GM23248 (cell line): Measurements from ENCODE around the gene RGS21. TPM values are rescaled to one million over a fixed set of nuclear protein-coding genes. Genes with fewer than 3 reads are reported as not detected.

Experiments
- DNase-seq: peaks from one replicate; pipeline ENCODE4 v3.0.0-alpha.2; 2015
- H2AFZ ChIP-seq: fragments of 200-600 bp; sonication (generic); 2 replicates; pipeline ENCODE4 v1.6.1; 2016; ENCODE audit warnings: antibody characterized with exemption
- H3F3A ChIP-seq: fragments of 200-600 bp; sonication (generic); 2 replicates; pipeline ENCODE4 v1.6.1; 2016; ENCODE audit warnings: mild to moderate bottlenecking, antibody characterized with exemption, mixed run types; ENCODE audit not compliant: insufficient read depth
- H3K27ac ChIP-seq: fragments of 200-600 bp; sonication (generic); 2 replicates; pipeline ENCODE4 v1.5.1; 2016; ENCODE audit warnings: mild to moderate bottlenecking
- H3K27me3 ChIP-seq: fragments of 200-600 bp; sonication (generic); replicated peaks from 2 replicates; pipeline ENCODE4 v1.6.1; 2016; ENCODE audit warnings: mild to moderate bottlenecking; ENCODE audit not compliant: insufficient read depth
- H3K36me3 ChIP-seq: fragments of 200-600 bp; sonication (generic); 2 replicates; pipeline ENCODE4 v1.6.1; 2016; ENCODE audit warnings: low read depth, mild to moderate bottlenecking
- H3K4me1 ChIP-seq: fragments of 200-600 bp; sonication (generic); 2 replicates; pipeline ENCODE4 v1.6.1; 2016; ENCODE audit warnings: mild to moderate bottlenecking; ENCODE audit not compliant: insufficient read depth
- H3K4me2 ChIP-seq: fragments of 200-600 bp; sonication (generic); one replicate; pipeline ENCODE4 v1.6.1; 2016; ENCODE audit warnings: mild to moderate bottlenecking; ENCODE audit not compliant: unreplicated experiment
- H3K4me3 ChIP-seq: fragments of 200-600 bp; sonication (generic); 2 replicates; pipeline ENCODE4 v1.5.1; 2016; ENCODE audit warnings: mild to moderate bottlenecking
- H3K79me2 ChIP-seq: fragments of 200-600 bp; sonication (generic); 2 replicates; pipeline ENCODE4 v1.6.1; 2016; ENCODE audit warnings: mild to moderate bottlenecking; ENCODE audit not compliant: insufficient read depth
- H3K9ac ChIP-seq: fragments of 200-600 bp; sonication (generic); 2 replicates; pipeline ENCODE4 v1.6.1; 2016; ENCODE audit warnings: mild to moderate bottlenecking
- H3K9me2 ChIP-seq: fragments of 200-600 bp; sonication (generic); 2 replicates; pipeline ENCODE4 v1.6.1; 2016; ENCODE audit warnings: mixed run types, mild to moderate bottlenecking, moderate library complexity; ENCODE audit not compliant: insufficient read depth
- H3K9me3 ChIP-seq: fragments of 200-600 bp; sonication (generic); one replicate; pipeline ENCODE4 v1.6.1; 2017; ENCODE audit warnings: low read depth
- H4K20me1 ChIP-seq: fragments of 200-600 bp; sonication (generic); 2 replicates; pipeline ENCODE4 v1.6.0; 2016; ENCODE audit not compliant: insufficient read depth
- EZH2 ChIP-seq: fragments of 200-600 bp; sonication (generic); IDR thresholded peaks from 2 replicates; pipeline ENCODE4 v1.6.1; 2018; ENCODE audit warnings: antibody characterized with exemption, mild to moderate bottlenecking; ENCODE audit not compliant: insufficient read depth, poor library complexity, severe bottlenecking
- EZH2phosphoT487 ChIP-seq: fragments of 200-600 bp; sonication (generic); IDR thresholded peaks from 2 replicates; pipeline ENCODE4 v1.6.1; 2018; ENCODE audit warnings: antibody characterized with exemption, moderate library complexity, mild to moderate bottlenecking, low read depth; ENCODE audit not compliant: insufficient read depth
- WGBS, 2 experiments: methylation state at CpG; one replicate each; pipeline ENCODE4 v1.1.6; 2015 to 2017; ENCODE audit warnings: low lambda C conversion rate in 2 of 2, low coverage in 1 of 2; ENCODE audit errors: missing lambda C conversion rate in 2 of 2; 5-methylcytosine and 5-hydroxymethylcytosine counted together
- in situ Hi-C: fragments of 300-500 bp; cut with MboI; formaldehyde crosslinking; loops from 2 replicates; pipeline ENCODE4 v1.15.0; 2020
- polyA plus RNA-seq: library from polyadenylated mRNA; unstranded; fragments of >200 nt; fragmentation: Nextera tagmentation; extraction: Ambion mirVana; gene quantifications from 2 replicates; pipeline ENCODE4 v1.2.1, GENCODE V29; 2016
- total RNA-seq: library from RNA; depleted of rRNA; stranded (reverse); fragments of >200 nt; shearing (Covaris generic); gene quantifications from 2 replicates; pipeline ENCODE4 v1.2.3, GENCODE V29; 2014

The RGS21 gene
- total and polyA plus RNA-seq, 2 experiments from 2014 or later: not detected

DNA sequence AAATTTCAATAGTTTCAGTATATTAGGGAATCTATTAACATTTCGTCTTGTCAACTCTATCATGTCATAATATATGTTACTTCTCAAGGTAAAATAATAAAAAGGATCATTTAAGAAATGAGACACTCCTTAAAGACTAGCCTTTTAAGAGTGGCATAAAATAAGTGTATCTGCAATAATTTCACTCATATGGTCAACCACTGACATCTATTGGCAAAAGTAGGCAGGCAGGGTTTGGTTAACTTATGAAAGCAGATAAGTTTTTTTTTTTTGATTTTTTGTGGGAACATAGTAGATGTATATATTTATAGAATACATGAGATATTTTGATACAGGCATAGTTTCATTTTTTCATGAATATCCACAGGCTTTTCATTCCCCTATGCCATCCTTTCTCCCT is 5.5 kb upstream of the RGS21 start:
- no peak overlapping the region for H2AFZ ChIP-seq
- H3K36me3 ChIP-seq: no peaks in the 10 kb centered on the region
- no peaks in the 10 kb centered on the region for H3K4me1 ChIP-seq
- H3K9me2 ChIP-seq: no peaks in the 10 kb centered on the region
- H3F3A ChIP-seq: no peaks in the 10 kb centered on the region
- H3K9me3 ChIP-seq: no peaks in the 10 kb centered on the region
- no peaks in the 10 kb centered on the region for H3K27me3 ChIP-seq
- H3K79me2 ChIP-seq: no peaks in the 10 kb centered on the region
- H3K4me3 ChIP-seq: no peak overlapping the region
- DNase-seq: peak; percentile 5
- TF ChIP-seq EZH2phosphoT487: no peak
- TF ChIP-seq EZH2: no peak
- in situ Hi-C loops: no loop called here
- no peak overlapping the region for H3K27ac ChIP-seq
- H4K20me1 ChIP-seq: no peaks in the 10 kb centered on the region
- 0% methylated on average over 1 of the region's 1 CpG for WGBS, 2 experiments
- H3K9ac ChIP-seq: no peak overlapping the region
- no peak overlapping the region for H3K4me2 ChIP-seq

DNA sequence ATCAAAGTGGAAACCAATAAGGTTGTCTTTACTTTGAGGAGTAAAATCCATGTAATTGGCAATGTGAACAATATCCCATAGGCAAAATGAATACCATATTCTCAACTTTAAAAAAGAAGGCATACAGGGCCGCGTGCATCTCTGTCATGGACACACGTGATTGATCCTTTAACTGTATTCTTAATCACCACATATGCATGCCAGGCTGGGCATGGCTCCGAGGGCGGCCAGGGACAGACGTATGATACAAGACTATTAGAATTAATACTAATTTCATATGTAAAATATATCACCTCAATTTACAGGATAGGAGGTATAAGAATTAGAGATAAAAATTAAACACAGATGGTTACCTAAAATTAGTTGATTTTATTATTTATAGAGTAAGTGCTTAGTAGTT is 11.2 kb downstream of the RGS21 start:
- no peak overlapping the region for H2AFZ ChIP-seq
- in situ Hi-C loops: no loop called here
- DNase-seq: no peak
- H3K9me3 ChIP-seq: no peaks in the 10 kb centered on the region
- no peaks in the 10 kb centered on the region for H3K79me2 ChIP-seq
- no peaks in the 10 kb centered on the region for H4K20me1 ChIP-seq
- H3K36me3 ChIP-seq: no peaks in the 10 kb centered on the region
- no peak for TF ChIP-seq EZH2
- TF ChIP-seq EZH2phosphoT487: no peak
- no peaks in the 10 kb centered on the region for H3F3A ChIP-seq
- no peak overlapping the region for H3K4me3 ChIP-seq
- H3K9me2 ChIP-seq: no peaks in the 10 kb centered on the region
- no peak overlapping the region for H3K9ac ChIP-seq
- no peaks in the 10 kb centered on the region for H3K4me1 ChIP-seq
- H3K27me3 ChIP-seq: no peaks in the 10 kb centered on the region
- 46 to 48% methylated on average over 6 of the region's 6 CpGs for WGBS, 2 experiments
- H3K27ac ChIP-seq: no peak overlapping the region
- H3K4me2 ChIP-seq: no peak overlapping the region

DNA sequence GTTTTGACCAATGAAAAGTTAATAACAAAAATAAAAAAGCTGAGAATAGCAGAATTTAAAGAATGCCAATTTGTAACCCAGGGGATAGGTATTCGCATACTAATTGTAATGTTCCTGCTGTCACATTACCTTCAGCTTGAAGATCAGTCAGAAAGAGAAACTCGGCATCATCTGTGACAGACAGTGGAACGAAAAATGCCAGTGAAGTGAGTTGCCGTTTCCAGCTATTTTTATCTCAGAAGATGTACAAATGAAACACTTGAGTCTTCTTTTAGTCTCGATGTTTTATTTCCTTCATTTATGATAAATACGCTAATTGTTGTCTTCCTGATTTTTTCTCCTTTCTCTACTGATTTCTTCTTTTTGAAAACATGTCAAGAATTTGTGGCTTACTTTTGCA is 26.1 kb downstream of the RGS21 start:
- Histone ChIP-seq H3K4me2 (no peak overlapping the region), H3K27me3 (no peaks in the 10 kb centered on the region), H3K36me3 (no peaks in the 10 kb centered on the region), H3K9me3 (no peaks in the 10 kb centered on the region), H3K9ac (no peak overlapping the region), H3K4me1 (no peaks in the 10 kb centered on the region), H2AFZ (peak overlapping the region; percentile 14; the same call in 1 of the 2 replicates), H3K27ac (no peak overlapping the region), H3K4me3 (no peak overlapping the region), H3K79me2 (no peaks in the 10 kb centered on the region), H3K9me2 (no peaks in the 10 kb centered on the region), H4K20me1 (no peaks in the 10 kb centered on the region), H3F3A (no peaks in the 10 kb centered on the region)
- TF ChIP-seq EZH2 (no peak), EZH2phosphoT487 (no peak)
- no peak for DNase-seq
- in situ Hi-C loops: no loop called here
- WGBS, 2 experiments: 18 to 21% methylated on average over 6 of the region's 6 CpGs

DNA sequence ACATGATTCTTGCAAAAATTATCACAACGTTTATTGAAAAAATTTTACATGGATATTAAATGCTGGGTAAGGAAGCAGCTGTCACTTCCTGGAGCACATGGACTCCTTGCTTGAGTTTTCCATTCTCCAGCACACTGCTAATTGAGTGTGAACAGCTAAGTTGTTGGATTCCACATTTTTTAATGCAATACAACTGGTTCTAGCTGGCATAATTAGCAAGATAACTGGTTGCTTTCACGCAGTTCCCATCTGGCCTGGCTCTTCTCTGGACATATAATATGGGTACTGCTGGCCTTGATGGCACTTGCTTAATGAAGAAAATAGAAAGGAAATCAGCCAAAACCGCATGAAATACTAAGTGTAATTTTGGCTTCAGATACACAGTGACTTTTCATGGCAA is 26.6 kb downstream of the RGS21 start:
- DNase-seq: no peak
- 3 to 4% methylated on average over 3 of the region's 3 CpGs for WGBS, 2 experiments
- no peaks in the 10 kb centered on the region for H4K20me1 ChIP-seq
- no peaks in the 10 kb centered on the region for H3K27me3 ChIP-seq
- H3K36me3 ChIP-seq: no peaks in the 10 kb centered on the region
- H3K9me3 ChIP-seq: no peaks in the 10 kb centered on the region
- no peak overlapping the region for H2AFZ ChIP-seq
- in situ Hi-C loops: no loop called here
- no peak overlapping the region for H3K9ac ChIP-seq
- H3K79me2 ChIP-seq: no peaks in the 10 kb centered on the region
- TF ChIP-seq EZH2phosphoT487: no peak
- no peak for TF ChIP-seq EZH2
- no peak overlapping the region for H3K4me3 ChIP-seq
- H3K27ac ChIP-seq: no peak overlapping the region
- no peak overlapping the region for H3K4me2 ChIP-seq
- H3F3A ChIP-seq: no peaks in the 10 kb centered on the region
- H3K9me2 ChIP-seq: no peaks in the 10 kb centered on the region
- no peaks in the 10 kb centered on the region for H3K4me1 ChIP-seq

DNA sequence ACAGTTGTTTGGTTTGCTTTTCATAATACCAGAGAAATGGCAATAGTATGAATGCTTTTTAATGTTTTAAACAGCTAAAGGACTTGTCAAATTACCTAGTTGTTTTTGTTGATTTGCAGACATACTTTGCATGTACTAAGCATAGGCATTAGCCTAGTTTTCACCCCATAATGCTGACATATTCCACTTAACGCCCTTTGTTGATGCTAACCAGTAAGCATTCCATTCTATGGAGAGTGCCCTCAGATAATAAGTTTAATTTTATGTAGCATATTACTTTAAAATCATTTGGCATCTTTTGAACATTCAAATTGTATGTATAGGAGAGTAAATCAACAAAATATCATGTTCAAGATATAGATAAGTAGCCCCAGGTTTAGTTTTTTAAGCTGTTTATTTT is 32.5 kb downstream of the RGS21 start:
- Histone ChIP-seq H3K4me3 (no peak overlapping the region), H3K9me2 (no peaks in the 10 kb centered on the region), H3K9me3 (no peaks in the 10 kb centered on the region), H3K4me1 (no peaks in the 10 kb centered on the region), H3K4me2 (no peak overlapping the region), H2AFZ (no peak overlapping the region), H3K36me3 (no peaks in the 10 kb centered on the region), H3F3A (no peaks in the 10 kb centered on the region), H4K20me1 (no peaks in the 10 kb centered on the region), H3K27me3 (no peaks in the 10 kb centered on the region), H3K79me2 (no peaks in the 10 kb centered on the region), H3K27ac (no peak overlapping the region), H3K9ac (no peak overlapping the region)
- TF ChIP-seq EZH2phosphoT487 (no peak), EZH2 (no peak)
- DNase-seq: no peak
- in situ Hi-C loops: no loop called here
- WGBS, 2 experiments: 14% methylated on average over 1 of the region's 1 CpG
